ENCODE measurements around the gene EIF5A. TPM values are rescaled to one million over a fixed set of nuclear protein-coding genes. Genes with fewer than 3 reads are reported as not detected.

Gene EIF5A
- polyA plus RNA-seq, 2 of the 4 experiments (the other 2 are of a cell fraction): 969 to 1,918 TPM

GRCh38 chr17:7309628-7310027, 2.2 kb downstream of the EIF5A start (continued):
- TF ChIP-seq RAD21 (conservative IDR thresholded peaks at IDR 0.05 in 1 of 2, IDR thresholded peaks at IDR 0.05 in 1 of 2) (no peak), CEBPB (IDR thresholded peaks at IDR 0.05) (no peak; a peak in 1 of 4 replicates), HMGXB4 (CRISPR knock-in tag; IDR thresholded peaks at IDR 0.05; ENCODE audit: borderline replicate concordance) (no peak)
- TF ChIP-seq, protein P1, sequence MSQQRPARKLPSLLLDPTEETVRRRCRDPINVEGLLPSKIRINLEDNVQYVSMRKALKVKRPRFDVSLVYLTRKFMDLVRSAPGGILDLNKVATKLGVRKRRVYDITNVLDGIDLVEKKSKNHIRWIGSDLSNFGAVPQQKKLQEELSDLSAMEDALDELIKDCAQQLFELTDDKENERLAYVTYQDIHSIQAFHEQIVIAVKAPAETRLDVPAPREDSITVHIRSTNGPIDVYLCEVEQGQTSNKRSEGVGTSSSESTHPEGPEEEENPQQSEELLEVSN (IDR thresholded peaks at IDR 0.05; ENCODE audit: borderline replicate concordance, low read depth): no peak

- no peak overlapping the region for H3K27ac ChIP-seq
- TF ChIP-seq, protein P2, sequence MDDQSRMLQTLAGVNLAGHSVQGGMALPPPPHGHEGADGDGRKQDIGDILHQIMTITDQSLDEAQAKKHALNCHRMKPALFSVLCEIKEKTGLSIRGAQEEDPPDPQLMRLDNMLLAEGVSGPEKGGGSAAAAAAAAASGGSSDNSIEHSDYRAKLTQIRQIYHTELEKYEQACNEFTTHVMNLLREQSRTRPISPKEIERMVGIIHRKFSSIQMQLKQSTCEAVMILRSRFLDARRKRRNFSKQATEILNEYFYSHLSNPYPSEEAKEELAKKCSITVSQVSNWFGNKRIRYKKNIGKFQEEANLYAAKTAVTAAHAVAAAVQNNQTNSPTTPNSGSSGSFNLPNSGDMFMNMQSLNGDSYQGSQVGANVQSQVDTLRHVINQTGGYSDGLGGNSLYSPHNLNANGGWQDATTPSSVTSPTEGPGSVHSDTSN (IDR thresholded peaks at IDR 0.05): peak; percentile 14; the same call in 1 of the 2 replicates
- peak; percentile 59; the same call in 1 of the 2 replicates for TF ChIP-seq TP53 (CRISPR knock-in tag; IDR thresholded peaks at IDR 0.05)
- no peak for TF ChIP-seq CBX2 (IDR thresholded peaks at IDR 0.05; ENCODE audit: borderline replicate concordance, low read depth)
- no peak overlapping the region for H3K4me3 ChIP-seq
- FAIRE-seq (no peak), DNase-seq (ENCODE audit: low read depth in 1 of 2, low spot score in 1 of 2) (no peak), ATAC-seq (no peak)
- H3K4me1 ChIP-seq: peaks cover 56% of the 10 kb centered on the region
- H3K4me2 ChIP-seq: peak overlapping the region; percentile 95; the same call in 1 of the 3 replicates
- ChIA-PET POLR2A (interaction anchor here (0.6 kb wide), 1 partner anchor 54 kb away, joined by 3 read pairs; no protein-coding TSS in a partner anchor), CTCF (interaction anchor here (0.9 to 4.5 kb wide), 5 partner anchors 12 to 41 kb away, joined by 3 to 22 read pairs (median 4); no protein-coding TSS in a partner anchor)
- H3K9me3 ChIP-seq: no peaks in the 10 kb centered on the region
- WGBS (ENCODE audit: missing lambda C conversion rate): 81% methylated on average over 7 of the region's 7 CpGs
Measured at GRCh38 chr17:7311110-7311705, 3.8 kb downstream of the EIF5A start.

- FAIRE-seq (no peak), ATAC-seq (no peak), DNase-seq (ENCODE audit: low read depth in 1 of 2, low spot score in 1 of 2) (no peak)
- Histone ChIP-seq H3K27ac (0 out of 6 replicates have a peak overlapping the region, but pooled peaks of 1 of the 2 experiments have one; percentile 6), H3K4me1 (peaks cover 57% of the 10 kb centered on the region), H3K9me3 (no peaks in the 10 kb centered on the region), H3K4me2 (peak overlapping the region; percentile 90), H3K4me3 (no peak overlapping the region)
- ChIA-PET CTCF (interaction anchor here (0.8 to 6.1 kb wide), 10 partner anchors 9 to 92 kb away, joined by 3 to 58 read pairs (median 5); partner anchors contain the start of gene SLC2A4), POLR2A (interaction anchor here (1.0 to 4.0 kb wide), 5 partner anchors 9 to 91 kb away, joined by 3 to 22 read pairs (median 4); partner anchors contain the start of genes NEURL4 and TMEM256)
- TF ChIP-seq EHF (CRISPR knock-in tag; IDR thresholded peaks at IDR 0.05) (0 out of 2 replicates have a peak, but pooled peaks have one; percentile 15), BCL3 (IDR thresholded peaks at IDR 0.05) (peak; percentile 32; the same call in 1 of the 3 replicates), RAD21 (conservative IDR thresholded peaks at IDR 0.05 in 1 of 2, IDR thresholded peaks at IDR 0.05 in 1 of 2) (no peak), CEBPB (IDR thresholded peaks at IDR 0.05) (no peak), POLR2A (IDR thresholded peaks at IDR 0.05; ENCODE audit: low read length) (peak; percentile 16; the same call in 1 of the 2 replicates), TP53 (CRISPR knock-in tag; IDR thresholded peaks at IDR 0.05) (no peak), JUN (IDR thresholded peaks at IDR 0.05) (peak in 1 of 2 experiments; percentile 46; a peak in 2 of 5 replicates)
- 72% methylated on average over 7 of the region's 7 CpGs for WGBS (ENCODE audit: missing lambda C conversion rate)
Measured at GRCh38 chr17:7312432-7313087, 5.1 kb downstream of the EIF5A start.

All from A549 (cell line).